Karpas-422 (cell line): ENCODE results near the gene HDAC10. TPM values are rescaled to one million over a fixed set of nuclear protein-coding genes. Genes with fewer than 3 reads are reported as not detected.

Experiments
- DNase-seq: peaks from one replicate; pipeline ENCODE4 v3.0.0-alpha.2; 2015
- H2AFZ ChIP-seq: fragments of 200-600 bp; sonication (generic); 2 replicates; pipeline ENCODE4 v1.6.1; 2014; ENCODE audit warnings: antibody characterized with exemption, low read length, mixed read lengths
- H3K27ac ChIP-seq: fragments of 200-600 bp; sonication (generic); 2 replicates; pipeline ENCODE4 v1.5.1; 2014; ENCODE audit warnings: mild to moderate bottlenecking, low read length, moderate library complexity
- H3K27me3 ChIP-seq: fragments of 200-600 bp; sonication (generic); 2 replicates; pipeline ENCODE4 v1.6.1; 2014; ENCODE audit warnings: low read length, mixed read lengths
- H3K36me3 ChIP-seq: fragments of 200-600 bp; sonication (generic); 2 replicates; pipeline ENCODE4 v1.6.1; 2014; ENCODE audit warnings: low read length, mixed read lengths; ENCODE audit not compliant: insufficient read depth
- H3K4me1 ChIP-seq: fragments of 200-600 bp; sonication (generic); 2 replicates; pipeline ENCODE4 v1.6.1; 2014; ENCODE audit warnings: mild to moderate bottlenecking, low read length, mixed read lengths
- H3K4me2 ChIP-seq: fragments of 200-600 bp; sonication (generic); 2 replicates; pipeline ENCODE4 v1.6.1; 2014; ENCODE audit warnings: low read length, low read depth, mild to moderate bottlenecking; ENCODE audit not compliant: poor library complexity, severe bottlenecking
- H3K4me3 ChIP-seq: fragments of 200-600 bp; sonication (generic); 2 replicates; pipeline ENCODE4 v1.5.1; 2014; ENCODE audit warnings: mild to moderate bottlenecking, antibody characterized with exemption, low read length, mixed read lengths
- H3K79me2 ChIP-seq: fragments of 200-600 bp; sonication (generic); 2 replicates; pipeline ENCODE4 v1.6.1; 2014; ENCODE audit warnings: mild to moderate bottlenecking, low read length, mixed read lengths
- H3K9ac ChIP-seq: fragments of 200-600 bp; sonication (generic); 2 replicates; pipeline ENCODE4 v1.6.0; 2014; ENCODE audit warnings: low read length
- H3K9me2 ChIP-seq: fragments of 200-600 bp; sonication (generic), shearing (Covaris generic); replicated peaks from 2 replicates; pipeline ENCODE4 v1.6.0; 2014; ENCODE audit warnings: mild to moderate bottlenecking, low read length, moderate library complexity; ENCODE audit not compliant: insufficient read depth
- H3K9me3 ChIP-seq: fragments of 300-700, 200-600 bp; sonication (generic); 2 replicates; pipeline ENCODE4 v1.6.1; 2014; ENCODE audit warnings: low read length, mixed read lengths
- H4K20me1 ChIP-seq: fragments of 200-600 bp; sonication (generic); 2 replicates; pipeline ENCODE4 v1.6.1; 2014; ENCODE audit warnings: mild to moderate bottlenecking, antibody characterized with exemption, low read length, low read depth; ENCODE audit not compliant: insufficient read depth
- total RNA-seq: library from RNA; depleted of rRNA; stranded (reverse); fragments of >200 nt; shearing (Covaris generic); gene quantifications from 2 replicates; pipeline ENCODE4 v1.2.3, GENCODE V29; 2014; ENCODE audit warnings: low replicate concordance

Gene HDAC10
- total RNA-seq, 1 experiment from 2014 or later, result 42.3 TPM

DNA sequence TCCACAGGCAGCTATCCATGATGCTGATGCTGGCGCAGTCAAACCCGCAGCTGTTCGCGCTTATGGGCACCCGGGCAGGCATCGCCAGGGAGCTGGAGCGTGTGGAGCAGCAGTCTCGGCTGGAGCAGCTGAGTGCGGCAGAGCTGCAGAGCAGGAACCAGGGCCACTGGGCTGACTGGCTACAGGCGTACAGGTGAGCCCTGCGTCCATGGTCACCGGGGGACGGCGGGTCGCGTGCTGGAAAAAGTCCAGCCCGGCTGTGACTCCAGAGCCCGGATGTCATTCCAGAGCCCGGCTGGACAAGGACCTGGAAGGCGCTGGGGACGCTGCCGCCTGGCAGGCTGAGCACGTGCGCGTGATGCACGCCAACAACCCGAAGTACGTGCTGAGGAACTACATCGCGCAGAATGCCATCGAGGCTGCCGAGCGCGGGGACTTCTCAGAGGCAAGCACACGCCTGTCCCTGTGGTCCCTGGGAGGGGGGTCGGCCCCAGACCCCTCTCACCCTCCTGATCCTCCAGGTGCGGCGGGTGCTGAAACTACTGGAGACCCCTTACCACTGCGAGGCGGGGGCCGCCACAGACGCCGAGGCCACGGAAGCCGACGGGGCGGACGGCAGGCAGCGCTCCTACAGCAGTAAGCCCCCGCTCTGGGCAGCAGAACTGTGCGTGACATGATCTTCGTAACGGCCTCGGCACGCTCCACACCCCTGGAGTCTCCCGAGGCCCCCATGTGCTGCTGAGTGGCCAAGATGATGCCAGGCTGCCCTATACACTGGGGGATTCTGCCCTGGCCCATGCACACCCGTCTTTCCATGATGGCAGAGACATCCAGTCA is 34.2 kb downstream of the HDAC10 start:
- no peaks in the 10 kb centered on the region for H3K9me2 ChIP-seq

DNA sequence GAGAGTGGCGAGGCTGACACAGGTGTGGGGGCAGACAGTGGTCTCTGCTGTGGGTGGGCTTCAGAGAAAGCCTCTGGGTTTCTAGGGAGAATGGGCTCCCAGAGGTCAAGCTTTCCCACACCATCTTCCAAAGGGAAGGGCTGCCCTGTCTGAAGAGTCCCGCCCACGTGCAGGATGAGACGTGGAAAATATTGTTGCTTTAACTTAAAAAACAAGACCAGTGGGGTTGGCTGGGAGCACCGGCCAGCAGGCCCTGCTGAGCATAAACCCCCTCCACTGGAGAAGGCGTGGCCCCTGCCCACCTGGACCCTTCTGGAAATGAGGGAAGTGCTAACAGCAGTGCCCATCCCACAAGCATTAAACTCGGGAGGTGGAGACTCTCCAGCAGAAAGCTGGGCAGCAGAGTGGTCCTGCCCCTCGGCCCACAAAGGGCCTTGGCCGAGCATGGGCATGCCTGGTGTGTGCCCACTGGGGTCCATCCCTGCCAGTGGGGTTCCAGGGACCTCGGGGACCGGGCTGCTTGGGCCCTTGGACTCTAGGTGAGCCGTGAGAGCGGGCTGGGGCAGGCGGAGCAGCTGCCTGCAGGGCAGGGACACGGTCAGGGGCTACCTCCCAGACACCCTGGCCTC is 34.9 kb downstream of the HDAC10 start:
- H3K9ac ChIP-seq, result no peak overlapping the region
- H3K4me1 ChIP-seq, result peaks cover 6% of the 10 kb centered on the region
- H3K4me3 ChIP-seq, result no peak overlapping the region
- peaks cover 27% of the 10 kb centered on the region for H3K36me3 ChIP-seq
- no peak overlapping the region for H2AFZ ChIP-seq
- no peaks in the 10 kb centered on the region for H3K27me3 ChIP-seq
- no peaks in the 10 kb centered on the region for H3K9me2 ChIP-seq
- no peak overlapping the region for H3K4me2 ChIP-seq
- DNase-seq, result no peak
- no peaks in the 10 kb centered on the region for H3K9me3 ChIP-seq
- H4K20me1 ChIP-seq, result peaks cover 13% of the 10 kb centered on the region; the same call in 1 of the 2 replicates
- H3K27ac ChIP-seq, result no peak overlapping the region
- peaks cover 29% of the 10 kb centered on the region for H3K79me2 ChIP-seq

More for the DNA sequence above, 34.2 kb downstream of the HDAC10 start:
- Histone ChIP-seq H3K79me2 (peaks cover 25% of the 10 kb centered on the region), H3K36me3 (peaks cover 24% of the 10 kb centered on the region), H3K4me1 (peaks cover 6% of the 10 kb centered on the region), H3K27me3 (no peaks in the 10 kb centered on the region), H3K27ac (no peak overlapping the region), H3K4me3 (no peak overlapping the region), H3K9me3 (no peaks in the 10 kb centered on the region), H3K4me2 (no peak overlapping the region), H2AFZ (no peak overlapping the region), H4K20me1 (peaks cover 11% of the 10 kb centered on the region; the same call in 1 of the 2 replicates), H3K9ac (no peak overlapping the region)
- no peak for DNase-seq

DNA sequence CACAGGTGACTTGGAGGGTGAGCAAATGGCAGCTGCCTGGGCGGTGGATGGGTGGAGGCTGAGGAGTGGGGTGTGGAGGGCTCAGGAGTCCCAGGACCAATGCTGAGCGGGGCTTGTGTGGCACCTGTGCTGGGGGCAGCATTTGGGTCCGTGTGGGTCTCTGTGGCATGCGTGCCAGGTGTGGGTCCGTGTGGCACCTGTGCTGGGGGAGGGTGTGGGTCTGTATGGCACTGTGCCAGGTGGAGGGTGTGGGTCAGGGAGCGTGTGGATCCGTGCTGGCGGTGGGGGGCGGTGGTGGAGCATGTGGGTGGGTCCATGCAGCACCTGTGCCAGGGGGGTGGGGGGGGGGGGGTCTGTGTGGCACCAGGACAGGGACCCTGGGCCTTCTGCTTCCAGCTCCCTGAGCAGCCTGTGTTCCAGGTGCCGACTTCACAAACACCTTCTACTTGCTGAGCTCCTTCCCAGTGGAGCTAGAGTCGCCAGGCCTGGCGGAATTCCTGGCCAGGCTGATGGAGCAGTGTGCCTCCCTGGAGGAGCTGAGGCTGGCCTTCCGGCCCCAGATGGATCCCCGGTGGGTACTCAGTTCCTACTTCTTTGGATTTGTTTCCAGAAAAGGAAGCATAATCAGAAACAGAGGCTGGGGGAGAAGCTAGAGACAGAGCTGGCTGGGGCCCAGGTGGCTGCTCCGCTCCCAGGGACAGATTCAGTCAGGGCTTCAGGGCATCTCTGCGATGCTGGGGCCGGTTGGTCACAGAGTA is 35.6 kb downstream of the HDAC10 start:
- H2AFZ ChIP-seq, result no peak overlapping the region
- H3K4me2 ChIP-seq, result no peak overlapping the region
- DNase-seq, result no peak
- peaks cover 27% of the 10 kb centered on the region; the same call in 1 of the 2 replicates for H3K36me3 ChIP-seq
- no peak overlapping the region for H3K27ac ChIP-seq
- H3K27me3 ChIP-seq, result no peaks in the 10 kb centered on the region
- H3K79me2 ChIP-seq, result peaks cover 36% of the 10 kb centered on the region
- H4K20me1 ChIP-seq, result peaks cover 13% of the 10 kb centered on the region; the same call in 1 of the 2 replicates
- H3K9me3 ChIP-seq, result no peaks in the 10 kb centered on the region
- H3K4me1 ChIP-seq, result peaks cover 6% of the 10 kb centered on the region
- H3K9ac ChIP-seq, result no peak overlapping the region
- H3K4me3 ChIP-seq, result no peak overlapping the region
- H3K9me2 ChIP-seq, result no peaks in the 10 kb centered on the region

DNA sequence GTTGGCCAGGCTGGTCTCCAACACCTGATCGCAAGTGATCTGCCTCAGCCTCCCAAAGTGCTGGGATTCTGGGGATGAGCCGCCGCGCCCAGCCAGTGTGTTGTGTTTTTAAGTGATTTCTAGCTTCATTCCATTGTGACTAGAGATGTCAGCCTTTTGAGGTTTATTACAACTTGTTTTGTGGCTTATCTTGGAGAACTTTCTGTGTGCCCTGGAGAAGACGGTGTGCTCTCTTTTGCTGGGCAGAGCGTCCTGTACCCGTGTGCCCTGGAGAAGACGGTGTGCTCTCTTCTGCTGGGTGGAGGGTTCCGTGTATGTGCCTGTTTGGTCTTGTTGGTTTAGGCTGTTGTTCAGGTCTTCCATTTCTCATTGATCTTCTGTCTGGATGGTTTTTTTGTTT is 37.8 kb downstream of the HDAC10 start:
- Histone ChIP-seq H3K9ac (no peak overlapping the region), H3K79me2 (peaks cover 43% of the 10 kb centered on the region), H2AFZ (no peak overlapping the region), H3K9me2 (no peaks in the 10 kb centered on the region), H3K4me3 (no peak overlapping the region), H3K4me2 (no peak overlapping the region), H3K36me3 (peaks cover 32% of the 10 kb centered on the region; the same call in 1 of the 2 replicates), H4K20me1 (peaks cover 17% of the 10 kb centered on the region; the same call in 1 of the 2 replicates), H3K4me1 (peaks cover 24% of the 10 kb centered on the region), H3K9me3 (no peaks in the 10 kb centered on the region), H3K27me3 (no peaks in the 10 kb centered on the region), H3K27ac (no peak overlapping the region)
- no peak for DNase-seq

DNA sequence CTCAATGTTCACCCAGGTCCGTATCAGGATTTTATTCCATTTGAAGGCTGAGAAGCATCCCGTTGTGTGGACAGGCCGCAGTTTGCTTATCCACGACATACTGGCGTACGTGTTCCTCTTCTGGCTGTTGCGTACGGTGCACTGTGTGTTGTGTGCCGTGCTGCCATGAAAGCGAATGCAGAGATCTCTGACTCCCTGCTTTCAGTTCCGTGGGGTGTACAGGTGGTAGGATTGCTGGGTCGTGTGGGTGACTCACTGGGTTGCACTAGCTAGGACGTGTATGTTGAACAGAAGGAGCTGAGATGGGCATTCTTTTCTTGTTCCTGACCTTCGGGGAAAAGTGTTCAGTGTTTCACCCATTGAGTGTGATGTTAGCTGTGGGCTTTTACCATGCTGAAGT is 39.9 kb downstream of the HDAC10 start:
- H3K79me2 ChIP-seq, result peaks cover 43% of the 10 kb centered on the region
- H3K9ac ChIP-seq, result no peak overlapping the region
- peaks cover 39% of the 10 kb centered on the region for H3K4me1 ChIP-seq
- no peak overlapping the region for H3K4me3 ChIP-seq
- H3K9me3 ChIP-seq, result no peaks in the 10 kb centered on the region
- H3K9me2 ChIP-seq, result no peaks in the 10 kb centered on the region
- peaks cover 17% of the 10 kb centered on the region; the same call in 1 of the 2 replicates for H4K20me1 ChIP-seq
- no peak overlapping the region for H3K4me2 ChIP-seq
- H2AFZ ChIP-seq, result no peak overlapping the region
- peaks cover 36% of the 10 kb centered on the region; the same call in 1 of the 2 replicates for H3K36me3 ChIP-seq
- no peak overlapping the region for H3K27ac ChIP-seq
- no peak for DNase-seq
- no peaks in the 10 kb centered on the region for H3K27me3 ChIP-seq

DNA sequence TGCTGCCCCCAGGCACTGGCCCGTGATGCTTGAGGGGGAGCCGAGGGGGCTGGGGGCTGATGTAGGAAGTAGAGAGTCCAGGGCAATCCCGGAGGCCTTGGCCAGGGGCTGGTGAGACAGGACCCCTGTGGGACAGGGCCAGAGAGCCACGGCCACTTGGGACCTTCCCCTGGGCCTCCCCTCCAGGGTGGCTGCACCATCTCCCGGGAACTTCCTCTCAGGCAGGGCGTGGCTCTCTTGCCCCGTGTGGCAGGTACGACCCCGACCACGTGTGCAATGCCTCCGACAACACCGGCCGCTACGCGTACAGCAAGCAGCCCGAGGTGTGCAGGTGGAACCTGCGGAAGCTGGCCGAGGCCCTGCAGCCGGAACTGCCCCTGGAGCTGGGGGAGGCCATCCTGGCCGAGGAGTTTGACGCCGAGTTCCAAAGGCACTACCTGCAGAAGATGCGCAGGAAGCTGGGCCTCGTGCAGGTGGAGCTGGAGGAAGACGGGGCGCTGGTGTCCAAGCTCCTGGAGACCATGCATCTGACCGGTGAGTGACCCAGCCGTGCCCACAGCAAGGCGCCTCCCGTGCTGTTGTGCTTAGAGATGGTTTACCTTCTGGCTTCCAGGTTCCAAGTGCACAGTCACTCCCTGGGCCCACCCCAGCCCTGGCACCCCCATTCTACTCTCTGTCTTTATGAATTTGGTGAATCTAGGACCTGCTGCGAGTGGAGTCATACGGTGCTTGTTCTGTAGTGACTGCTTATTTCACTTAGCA is 40.5 kb downstream of the HDAC10 start:
- Histone ChIP-seq H3K4me2 (no peak overlapping the region), H2AFZ (no peak overlapping the region), H3K9me2 (no peaks in the 10 kb centered on the region), H3K4me1 (peaks cover 45% of the 10 kb centered on the region), H3K36me3 (peaks cover 34% of the 10 kb centered on the region; the same call in 1 of the 2 replicates), H3K9me3 (no peaks in the 10 kb centered on the region), H4K20me1 (peaks cover 17% of the 10 kb centered on the region; the same call in 1 of the 2 replicates), H3K9ac (no peak overlapping the region), H3K4me3 (no peak overlapping the region), H3K27ac (peak overlapping the region; percentile 87; the same call in 1 of the 2 replicates), H3K27me3 (no peaks in the 10 kb centered on the region), H3K79me2 (peaks cover 43% of the 10 kb centered on the region)
- no peak for DNase-seq

DNA sequence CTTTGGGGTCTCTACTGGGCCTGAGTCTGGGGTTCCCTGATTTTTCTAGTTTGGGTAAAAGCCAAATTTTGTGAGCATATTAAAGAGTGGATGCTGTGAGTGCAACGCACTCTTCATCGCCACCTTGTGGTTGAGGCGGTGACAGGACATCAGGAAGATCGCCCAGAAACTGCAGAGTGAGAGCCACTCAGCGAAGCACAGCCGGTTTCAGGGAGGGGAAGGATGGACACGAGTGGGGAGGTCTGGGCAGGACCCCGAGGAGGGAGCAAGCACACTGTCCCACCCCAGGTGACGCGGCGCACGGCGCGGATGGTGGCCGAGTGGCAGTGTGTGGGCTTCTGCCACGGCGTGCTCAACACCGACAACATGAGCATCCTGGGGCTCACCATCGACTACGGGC is 41.2 kb downstream of the HDAC10 start:
- Histone ChIP-seq H3K79me2 (peaks cover 39% of the 10 kb centered on the region), H3K27me3 (no peaks in the 10 kb centered on the region), H3K27ac (peak overlapping the region; percentile 87), H3K9me2 (no peaks in the 10 kb centered on the region), H3K9ac (peak overlapping the region; percentile 45), H3K9me3 (no peaks in the 10 kb centered on the region), H3K36me3 (peaks cover 32% of the 10 kb centered on the region; the same call in 1 of the 2 replicates), H2AFZ (no peak overlapping the region), H3K4me2 (no peak overlapping the region), H4K20me1 (peaks cover 14% of the 10 kb centered on the region; the same call in 1 of the 2 replicates), H3K4me1 (peaks cover 51% of the 10 kb centered on the region), H3K4me3 (no peak overlapping the region)
- DNase-seq, result peak; percentile 89
